ENCODE results near the gene PRRX2. TPM values are rescaled to one million over a fixed set of nuclear protein-coding genes. Genes with fewer than 3 reads are reported as not detected.

Gene PRRX2
- total RNA-seq, 4 donors from 2014 or later: 0.75 to 1.7 (median 1.6) TPM; not detected in 1

- intact Hi-C loops (cut with DNase I; ENCODE audit: low total_unique reads) (no loop called here), in situ Hi-C loops (cut with MboI; ENCODE audit: low sequenced_read_pairs in 4 of 4) (loop anchor here in 1 of 4 donors (10.0 kb wide), 1 partner anchor 131 kb away; no protein-coding TSS in a partner anchor)
Observed at GRCh38 chr9:129653823-129654553, 11.5 kb upstream of the PRRX2 start.

GRCh38 chr9:129654554-129655040 lies 10.8 kb upstream of the PRRX2 start:
- TF ChIP-seq POLR2A (IDR thresholded peaks at IDR 0.05): no peak
- no peak for TF ChIP-seq CTCF (IDR thresholded peaks at IDR 0.05 in 4 of 5, conservative IDR thresholded peaks at IDR 0.05 in 1 of 5)
- H3K36me3 ChIP-seq: no peaks in the 10 kb centered on the region
- DNase-seq (no peak), ATAC-seq (no peak)
- H3K9me3 ChIP-seq: no peaks in the 10 kb centered on the region
- H3K4me3 ChIP-seq: peak overlapping the region in 1 of 4 donors; percentile 9
- in situ Hi-C loops (cut with MboI; ENCODE audit: low sequenced_read_pairs in 4 of 4): loop anchor here in 2 of 4 donors (5.0 to 10.0 kb wide), 2 partner anchors 128 to 130 kb away; no protein-coding TSS in a partner anchor
- H3K4me1 ChIP-seq: no peaks in the 10 kb centered on the region
- intact Hi-C loops (cut with DNase I; ENCODE audit: low total_unique reads): no loop called here
- H3K27ac ChIP-seq: no peak overlapping the region
- no peaks in the 10 kb centered on the region for H3K27me3 ChIP-seq

More at GRCh38 chr9:129653823-129654553, 11.5 kb upstream of the PRRX2 start:
- TF ChIP-seq POLR2A (IDR thresholded peaks at IDR 0.05) (no peak), CTCF (IDR thresholded peaks at IDR 0.05 in 4 of 5, conservative IDR thresholded peaks at IDR 0.05 in 1 of 5) (no peak)
- no peaks in the 10 kb centered on the region for H3K4me1 ChIP-seq
- ATAC-seq (no peak), DNase-seq (no peak)
- no peaks in the 10 kb centered on the region for H3K27me3 ChIP-seq
- H3K27ac ChIP-seq: no peak overlapping the region
- H3K9me3 ChIP-seq: no peaks in the 10 kb centered on the region
- H3K4me3 ChIP-seq: no peak overlapping the region
- H3K36me3 ChIP-seq: no peaks in the 10 kb centered on the region

- TF ChIP-seq POLR2A (IDR thresholded peaks at IDR 0.05) (no peak), CTCF (IDR thresholded peaks at IDR 0.05 in 4 of 5, conservative IDR thresholded peaks at IDR 0.05 in 1 of 5) (no peak)
- Histone ChIP-seq H3K27ac (no peak overlapping the region), H3K9me3 (no peaks in the 10 kb centered on the region), H3K4me1 (no peaks in the 10 kb centered on the region), H3K27me3 (no peaks in the 10 kb centered on the region), H3K36me3 (no peaks in the 10 kb centered on the region), H3K4me3 (no peak overlapping the region)
- DNase-seq (no peak), ATAC-seq (no peak)
- in situ Hi-C loops (cut with MboI; ENCODE audit: low sequenced_read_pairs in 4 of 4): loop anchor here in 2 of 4 donors (5.0 to 10.0 kb wide), 2 partner anchors 127 to 130 kb away; no protein-coding TSS in a partner anchor
- intact Hi-C loops (cut with DNase I; ENCODE audit: low total_unique reads): no loop called here
Observed at GRCh38 chr9:129655154-129655553, 10.3 kb upstream of the PRRX2 start.

- Histone ChIP-seq H3K4me3 (no peak overlapping the region), H3K9me3 (no peaks in the 10 kb centered on the region), H3K27me3 (no peaks in the 10 kb centered on the region), H3K4me1 (no peaks in the 10 kb centered on the region), H3K36me3 (no peaks in the 10 kb centered on the region), H3K27ac (no peak overlapping the region)
- in situ Hi-C loops (cut with MboI; ENCODE audit: low sequenced_read_pairs in 4 of 4): loop anchor here in 2 of 4 donors (5.0 to 10.0 kb wide), 2 partner anchors 127 to 129 kb away; no protein-coding TSS in a partner anchor
- ATAC-seq (no peak), DNase-seq (no peak)
- intact Hi-C loops (cut with DNase I; ENCODE audit: low total_unique reads): no loop called here
- TF ChIP-seq POLR2A (IDR thresholded peaks at IDR 0.05) (no peak), CTCF (IDR thresholded peaks at IDR 0.05 in 4 of 5, conservative IDR thresholded peaks at IDR 0.05 in 1 of 5) (no peak)
Observed at GRCh38 chr9:129655696-129656095, 9.8 kb upstream of the PRRX2 start.

Measured in gastrocnemius medialis (tissue), 4 donors.